Stimulated activated naive CD8-positive, alpha-beta T cell treated with anti-CD3 and anti-CD28 coated beads, Interleukin-15, amount 100 ng/mL, for 72 hours (primary cell): ENCODE data around the gene UGCG.
"Not testable (repeated sequence)": the region's sequence is repeated elsewhere in the genome, so short reads cannot be mapped to it uniquely, and the experiment has no call there.

Source experiments
- ATAC-seq: fragments of 150-1000 bp; cut with Tn5 transposase; 2 replicates; pipeline ENCODE4 v1.10.0; 2021; ENCODE audit warnings: mild to moderate bottlenecking, moderate library complexity
- DNase-seq, 2 donors: peaks; one replicate each; pipeline ENCODE4 v3.0.0; 2021 to 2022
- H3K27ac Mint-ChIP-seq, 2 donors: one replicate each; pipeline ENCODE4 v1.8.0; 2022; ENCODE audit warnings: mild to moderate bottlenecking in 2 of 2, mixed read lengths in 2 of 2, moderate library complexity in 2 of 2
- H3K27me3 Mint-ChIP-seq: one replicate; pipeline ENCODE4 v1.8.0; 2022; ENCODE audit warnings: mixed read lengths
- H3K4me1 Mint-ChIP-seq: one replicate; pipeline ENCODE4 v1.8.0; 2022; ENCODE audit warnings: mild to moderate bottlenecking, mixed read lengths
- H3K4me3 Mint-ChIP-seq, 2 donors: one replicate each; pipeline ENCODE4 v1.8.0; 2022; ENCODE audit warnings: mild to moderate bottlenecking in 2 of 2, mixed read lengths in 2 of 2, moderate library complexity in 1 of 2
- H3K9me3 Mint-ChIP-seq, 2 donors: one replicate each; pipeline ENCODE4 v1.8.0; 2022; ENCODE audit warnings: mixed read lengths in 2 of 2

UGCG gene

GRCh38 chr9:111948109-111948508 lies 51.5 kb downstream of the UGCG start:
- DNase-seq, H3K4me3 Mint-ChIP-seq, H3K27ac Mint-ChIP-seq, ATAC-seq, H3K9me3 Mint-ChIP-seq, H3K27me3 Mint-ChIP-seq: not testable (repeated sequence)
- H3K4me1 Mint-ChIP-seq = peaks cover 23% of the 10 kb centered on the region

GRCh38 chr9:111948951-111949350 lies 52.3 kb downstream of the UGCG start:
- no peak for DNase-seq
- Mint-ChIP-seq H3K9me3 (no peaks in the 10 kb centered on the region), H3K4me3 (no peak overlapping the region), H3K4me1 (peaks cover 21% of the 10 kb centered on the region), H3K27ac (no peak overlapping the region), H3K27me3 (peaks cover 5% of the 10 kb centered on the region)
- ATAC-seq = no peak

- ATAC-seq (no peak), DNase-seq (no peak)
- Mint-ChIP-seq H3K4me3 (no peak overlapping the region), H3K27ac (no peak overlapping the region), H3K9me3 (no peaks in the 10 kb centered on the region), H3K4me1 (peaks cover 12% of the 10 kb centered on the region), H3K27me3 (peaks cover 2% of the 10 kb centered on the region)
Observed at GRCh38 chr9:111949919-111950318, 53.3 kb downstream of the UGCG start.

- Mint-ChIP-seq H3K27me3 (peaks cover 12% of the 10 kb centered on the region), H3K27ac (no peak overlapping the region), H3K4me1 (peaks cover 20% of the 10 kb centered on the region), H3K4me3 (no peak overlapping the region), H3K9me3 (no peaks in the 10 kb centered on the region)
- DNase-seq (no peak), ATAC-seq (no peak)
Observed at GRCh38 chr9:111952559-111952958, 55.9 kb downstream of the UGCG start.

GRCh38 chr9:111953444-111953843 lies 56.8 kb downstream of the UGCG start:
- peaks cover 29% of the 10 kb centered on the region for H3K4me1 Mint-ChIP-seq
- H3K27ac Mint-ChIP-seq = no peak overlapping the region
- H3K9me3 Mint-ChIP-seq = no peaks in the 10 kb centered on the region

GRCh38 chr9:111955048-111955447 lies 58.4 kb downstream of the UGCG start:
- Mint-ChIP-seq H3K27me3 (peaks cover 12% of the 10 kb centered on the region), H3K4me3 (no peak overlapping the region), H3K4me1 (peaks cover 31% of the 10 kb centered on the region), H3K9me3 (no peaks in the 10 kb centered on the region), H3K27ac (no peak overlapping the region)
- no peak for DNase-seq
- ATAC-seq = no peak

More at GRCh38 chr9:111953444-111953843, 56.8 kb downstream of the UGCG start:
- Mint-ChIP-seq H3K4me3 (no peak overlapping the region), H3K27me3 (peaks cover 12% of the 10 kb centered on the region)
- ATAC-seq = no peak
- no peak for DNase-seq

GRCh38 chr9:111957856-111958631 lies 61.4 kb downstream of the UGCG start:
- H3K9me3 Mint-ChIP-seq = no peaks in the 10 kb centered on the region
- H3K4me3 Mint-ChIP-seq = peak overlapping the region; percentile 59 to 60
- ATAC-seq (peak; percentile 92), DNase-seq (peak in 1 of 2 donors; percentile 33)
- peaks cover 12% of the 10 kb centered on the region for H3K27me3 Mint-ChIP-seq
- H3K27ac Mint-ChIP-seq = peak overlapping the region in 1 of 2 donors; percentile 79
- peaks cover 31% of the 10 kb centered on the region for H3K4me1 Mint-ChIP-seq

GRCh38 chr9:111959468-111960359 lies 63.1 kb downstream of the UGCG start:
- ATAC-seq = no peak
- H3K27me3 Mint-ChIP-seq = peaks cover 12% of the 10 kb centered on the region
- DNase-seq = no peak

GRCh38 chr9:111960485-111960884 lies 63.9 kb downstream of the UGCG start:
- not testable (repeated sequence) for H3K27me3 Mint-ChIP-seq, H3K4me3 Mint-ChIP-seq, H3K27ac Mint-ChIP-seq, H3K9me3 Mint-ChIP-seq, ATAC-seq, DNase-seq
- H3K4me1 Mint-ChIP-seq = peaks cover 29% of the 10 kb centered on the region

More at GRCh38 chr9:111959468-111960359, 63.1 kb downstream of the UGCG start:
- H3K4me3 Mint-ChIP-seq = no peak overlapping the region
- no peak overlapping the region for H3K27ac Mint-ChIP-seq
- peaks cover 31% of the 10 kb centered on the region for H3K4me1 Mint-ChIP-seq
- no peaks in the 10 kb centered on the region for H3K9me3 Mint-ChIP-seq

- Mint-ChIP-seq H3K4me1 (peaks cover 27% of the 10 kb centered on the region), H3K4me3 (no peak overlapping the region), H3K27ac (no peak overlapping the region), H3K27me3 (no peaks in the 10 kb centered on the region), H3K9me3 (no peaks in the 10 kb centered on the region)
- no peak for DNase-seq
- ATAC-seq = no peak
Observed at GRCh38 chr9:111961009-111961408, 64.4 kb downstream of the UGCG start.

GRCh38 chr9:111961575-111961974 lies 65.0 kb downstream of the UGCG start:
- DNase-seq (no peak), ATAC-seq (no peak)
- H3K27ac Mint-ChIP-seq = no peak overlapping the region
- no peaks in the 10 kb centered on the region for H3K9me3 Mint-ChIP-seq
- H3K27me3 Mint-ChIP-seq = no peaks in the 10 kb centered on the region
- peaks cover 21% of the 10 kb centered on the region for H3K4me1 Mint-ChIP-seq
- no peak overlapping the region for H3K4me3 Mint-ChIP-seq

GRCh38 chr9:111962021-111962420 lies 65.4 kb downstream of the UGCG start:
- H3K27ac Mint-ChIP-seq = no peak overlapping the region
- no peaks in the 10 kb centered on the region for H3K27me3 Mint-ChIP-seq
- no peaks in the 10 kb centered on the region for H3K9me3 Mint-ChIP-seq
- no peak for DNase-seq
- ATAC-seq = no peak
- H3K4me3 Mint-ChIP-seq = no peak overlapping the region
- peaks cover 21% of the 10 kb centered on the region for H3K4me1 Mint-ChIP-seq

GRCh38 chr9:111963995-111964394 lies 67.4 kb downstream of the UGCG start:
- Mint-ChIP-seq H3K27ac (peak overlapping the region in 1 of 2 donors; percentile 51), H3K4me1 (peaks cover 8% of the 10 kb centered on the region), H3K4me3 (no peak overlapping the region), H3K27me3 (no peaks in the 10 kb centered on the region), H3K9me3 (no peaks in the 10 kb centered on the region)
- ATAC-seq (no peak), DNase-seq (no peak)

GRCh38 chr9:111965566-111966019 lies 69.0 kb downstream of the UGCG start:
- Mint-ChIP-seq H3K9me3 (no peaks in the 10 kb centered on the region), H3K4me3 (no peak overlapping the region), H3K4me1 (peaks cover 9% of the 10 kb centered on the region), H3K27ac (no peak overlapping the region), H3K27me3 (no peaks in the 10 kb centered on the region)
- ATAC-seq (peak; percentile 98), DNase-seq (peak in 1 of 2 donors; percentile 50)

GRCh38 chr9:111966124-111966723 lies 69.6 kb downstream of the UGCG start:
- DNase-seq = no peak
- no peaks in the 10 kb centered on the region for H3K27me3 Mint-ChIP-seq
- no peak overlapping the region for H3K4me3 Mint-ChIP-seq
- peaks cover 15% of the 10 kb centered on the region for H3K4me1 Mint-ChIP-seq
- H3K9me3 Mint-ChIP-seq = no peaks in the 10 kb centered on the region
- H3K27ac Mint-ChIP-seq = no peak overlapping the region
- no peak for ATAC-seq
